Measurements from ENCODE around the gene RGS6.

Gene RGS6

GRCh38 chr14:72154645-72155378 is 222.6 kb downstream of the RGS6 start:
- no peak for DNase-seq

GRCh38 chr14:72155379-72155993 is 223.3 kb downstream of the RGS6 start:
- DNase-seq = no peak

GRCh38 chr14:72164420-72165228 is 232.4 kb downstream of the RGS6 start:
- no peak for DNase-seq

GRCh38 chr14:72165229-72165698 is 233.0 kb downstream of the RGS6 start:
- DNase-seq = peak in 2 of 58 donors; percentile 1 to 6

GRCh38 chr14:72169521-72169920 is 237.3 kb downstream of the RGS6 start:
- DNase-seq = no peak

GRCh38 chr14:72172049-72172448 is 239.8 kb downstream of the RGS6 start:
- DNase-seq = no peak

- DNase-seq = no peak
Measured at GRCh38 chr14:72172597-72172996, 240.4 kb downstream of the RGS6 start.

GRCh38 chr14:72173038-72173720 is 240.9 kb downstream of the RGS6 start:
- no peak for DNase-seq

GRCh38 chr14:72177251-72177650 is 245.0 kb downstream of the RGS6 start:
- DNase-seq = peak in 1 of 58 donors; percentile 0

GRCh38 chr14:72178517-72178916 is 246.3 kb downstream of the RGS6 start:
- DNase-seq = no peak

- DNase-seq = no peak
Measured at GRCh38 chr14:72182708-72183432, 250.6 kb downstream of the RGS6 start.

GRCh38 chr14:72183631-72184030 is 251.4 kb downstream of the RGS6 start:
- DNase-seq = no peak

- peak in 6 of 58 donors; percentile 1 to 22 (median 10) for DNase-seq
Measured at GRCh38 chr14:72186523-72186922, 254.3 kb downstream of the RGS6 start.

GRCh38 chr14:72196237-72197015 is 264.2 kb downstream of the RGS6 start:
- DNase-seq = no peak

- DNase-seq = no peak
Measured at GRCh38 chr14:72201645-72202044, 269.4 kb downstream of the RGS6 start.

- no peak for DNase-seq
Measured at GRCh38 chr14:72213424-72213823, 281.2 kb downstream of the RGS6 start.

GRCh38 chr14:72215080-72215479 is 282.9 kb downstream of the RGS6 start:
- no peak for DNase-seq

GRCh38 chr14:72217135-72217534 is 284.9 kb downstream of the RGS6 start:
- DNase-seq = no peak

- DNase-seq = no peak
Measured at GRCh38 chr14:72222046-72222445, 289.8 kb downstream of the RGS6 start.

GRCh38 chr14:72236629-72237028 is 304.4 kb downstream of the RGS6 start:
- DNase-seq = no peak
